ENCODE measurements around the gene HSFX3. TPM values are rescaled to one million over a fixed set of nuclear protein-coding genes. Genes with fewer than 3 reads are reported as not detected.
A peak's percentile ranks its signal among the peaks of the same experiment; 100 is the strongest.

HSFX3 gene
- total and polyA plus RNA-seq, 2 of the 13 experiments (the other 11 are each of a cell fraction or from before 2014, with no cell fraction given): not detected

DNA sequence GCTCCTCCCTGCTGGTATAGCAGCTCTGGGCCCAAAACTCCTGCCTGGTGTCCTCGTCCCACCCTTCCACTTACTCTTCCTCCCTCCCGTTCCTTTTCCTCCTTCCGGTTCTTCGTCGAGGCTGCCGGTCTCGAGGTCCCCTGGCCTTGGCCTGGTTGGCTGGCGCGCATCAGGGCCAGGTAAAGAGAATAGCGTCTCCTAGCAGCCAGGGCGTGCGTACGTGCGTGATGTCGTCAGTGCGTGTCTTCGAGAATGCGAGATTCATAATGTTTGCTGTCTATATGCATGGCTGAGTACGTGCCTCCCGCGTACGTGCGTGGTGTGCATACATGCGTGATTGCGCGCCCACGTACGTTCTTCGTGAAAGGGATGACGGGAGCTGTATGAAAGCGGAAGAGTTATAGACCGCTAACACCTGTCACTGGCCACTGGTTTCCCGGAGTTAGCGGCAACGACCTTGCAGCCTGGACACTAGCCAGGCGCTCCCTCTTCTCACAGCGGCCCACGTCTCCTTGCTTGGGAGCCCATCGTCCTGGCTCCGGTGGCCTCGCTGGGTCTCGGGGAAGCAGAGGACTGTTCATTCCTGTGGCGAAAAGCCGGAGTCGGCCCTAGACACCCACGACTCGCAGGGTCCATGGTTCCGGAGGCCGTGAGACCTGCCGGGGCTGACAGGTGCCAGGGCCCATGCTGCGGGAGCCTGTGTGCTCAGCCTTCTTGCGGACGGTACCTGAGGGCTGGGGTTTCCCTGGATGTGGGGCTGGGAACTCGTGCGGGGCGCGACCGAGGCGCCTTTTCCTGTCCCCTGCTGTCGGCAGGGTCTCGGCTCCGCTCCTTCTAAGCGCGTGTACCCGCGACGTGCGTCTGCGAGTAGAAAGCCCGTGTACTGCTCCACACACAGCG, 8.9 kb downstream of the HSFX3 start, which contains the start of gene EOLA1 (continued):
- TF ChIP-seq, protein P1, sequence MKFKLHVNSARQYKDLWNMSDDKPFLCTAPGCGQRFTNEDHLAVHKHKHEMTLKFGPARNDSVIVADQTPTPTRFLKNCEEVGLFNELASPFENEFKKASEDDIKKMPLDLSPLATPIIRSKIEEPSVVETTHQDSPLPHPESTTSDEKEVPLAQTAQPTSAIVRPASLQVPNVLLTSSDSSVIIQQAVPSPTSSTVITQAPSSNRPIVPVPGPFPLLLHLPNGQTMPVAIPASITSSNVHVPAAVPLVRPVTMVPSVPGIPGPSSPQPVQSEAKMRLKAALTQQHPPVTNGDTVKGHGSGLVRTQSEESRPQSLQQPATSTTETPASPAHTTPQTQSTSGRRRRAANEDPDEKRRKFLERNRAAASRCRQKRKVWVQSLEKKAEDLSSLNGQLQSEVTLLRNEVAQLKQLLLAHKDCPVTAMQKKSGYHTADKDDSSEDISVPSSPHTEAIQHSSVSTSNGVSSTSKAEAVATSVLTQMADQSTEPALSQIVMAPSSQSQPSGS (CRISPR knock-in tag; IDR thresholded peaks at IDR 0.05): peak; percentile 47; the same call in 1 of the 2 replicates
- TF ChIP-seq MED1 (CRISPR knock-in tag; IDR thresholded peaks at IDR 0.05) (peak; percentile 48; the same call in 1 of the 2 replicates), POLR2G (IDR thresholded peaks at IDR 0.05; ENCODE audit: low read depth, low read length) (0 out of 2 replicates have a peak, but pooled peaks have one; percentile 34), ZNF652 (CRISPR knock-in tag; IDR thresholded peaks at IDR 0.05; ENCODE audit: borderline replicate concordance, low read depth) (no peak), MEIS2 (CRISPR knock-in tag; IDR thresholded peaks at IDR 0.05) (0 out of 2 replicates have a peak, but pooled peaks have one; percentile 50), ZNF556 (CRISPR knock-in tag; IDR thresholded peaks at IDR 0.05; ENCODE audit: borderline replicate concordance) (0 out of 2 replicates have a peak, but pooled peaks have one; percentile 16), HOXA3 (CRISPR knock-in tag; IDR thresholded peaks at IDR 0.05) (peak; percentile 90), ZNF232 (CRISPR knock-in tag; IDR thresholded peaks at IDR 0.05; ENCODE audit: borderline replicate concordance) (0 out of 2 replicates have a peak, but pooled peaks have one; percentile 29), CBFB (CRISPR knock-in tag; IDR thresholded peaks at IDR 0.05) (no peak), MYC (CRISPR knock-in tag; IDR thresholded peaks at IDR 0.05; ENCODE audit: borderline replicate concordance) (peak; percentile 57; the same call in 1 of the 2 replicates), ZSCAN29 (CRISPR knock-in tag; conservative IDR thresholded peaks at IDR 0.05) (no peak), MYPOP (CRISPR knock-in tag; IDR thresholded peaks at IDR 0.05) (peak; percentile 36; the same call in 1 of the 2 replicates), YEATS2 (CRISPR knock-in tag; IDR thresholded peaks at IDR 0.05; ENCODE audit: borderline replicate concordance) (peak; percentile 84; the same call in 1 of the 2 replicates), TEAD2 (CRISPR knock-in tag; IDR thresholded peaks at IDR 0.05) (no peak), ASH2L (IDR thresholded peaks at IDR 0.05; ENCODE audit: insufficient read length, low read depth, low read length) (peak; percentile 37), ZSCAN21 (CRISPR knock-in tag; IDR thresholded peaks at IDR 0.05; ENCODE audit: borderline replicate concordance) (peak; percentile 32; the same call in 1 of the 2 replicates), DBP (CRISPR knock-in tag; IDR thresholded peaks at IDR 0.05; ENCODE audit: not compliant biosample characterization) (no peak), HNRNPUL1 (IDR thresholded peaks at IDR 0.05; ENCODE audit: low read depth, low read length) (no peak), RNF2 (conservative IDR thresholded peaks at IDR 0.05; ENCODE audit: low read depth) (0 out of 2 replicates have a peak, but pooled peaks have one; percentile 27), ZBTB49 (CRISPR knock-in tag; IDR thresholded peaks at IDR 0.05; ENCODE audit: borderline replicate concordance) (no peak)
- TF ChIP-seq, protein P2, sequence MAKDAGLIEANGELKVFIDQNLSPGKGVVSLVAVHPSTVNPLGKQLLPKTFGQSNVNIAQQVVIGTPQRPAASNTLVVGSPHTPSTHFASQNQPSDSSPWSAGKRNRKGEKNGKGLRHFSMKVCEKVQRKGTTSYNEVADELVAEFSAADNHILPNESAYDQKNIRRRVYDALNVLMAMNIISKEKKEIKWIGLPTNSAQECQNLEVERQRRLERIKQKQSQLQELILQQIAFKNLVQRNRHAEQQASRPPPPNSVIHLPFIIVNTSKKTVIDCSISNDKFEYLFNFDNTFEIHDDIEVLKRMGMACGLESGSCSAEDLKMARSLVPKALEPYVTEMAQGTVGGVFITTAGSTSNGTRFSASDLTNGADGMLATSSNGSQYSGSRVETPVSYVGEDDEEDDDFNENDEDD (CRISPR knock-in tag; IDR thresholded peaks at IDR 0.05; ENCODE audit: borderline replicate concordance): peak; percentile 69; the same call in 1 of the 2 replicates
